ENCODE results near the gene MAP4K4.

MAP4K4 gene

DNA sequence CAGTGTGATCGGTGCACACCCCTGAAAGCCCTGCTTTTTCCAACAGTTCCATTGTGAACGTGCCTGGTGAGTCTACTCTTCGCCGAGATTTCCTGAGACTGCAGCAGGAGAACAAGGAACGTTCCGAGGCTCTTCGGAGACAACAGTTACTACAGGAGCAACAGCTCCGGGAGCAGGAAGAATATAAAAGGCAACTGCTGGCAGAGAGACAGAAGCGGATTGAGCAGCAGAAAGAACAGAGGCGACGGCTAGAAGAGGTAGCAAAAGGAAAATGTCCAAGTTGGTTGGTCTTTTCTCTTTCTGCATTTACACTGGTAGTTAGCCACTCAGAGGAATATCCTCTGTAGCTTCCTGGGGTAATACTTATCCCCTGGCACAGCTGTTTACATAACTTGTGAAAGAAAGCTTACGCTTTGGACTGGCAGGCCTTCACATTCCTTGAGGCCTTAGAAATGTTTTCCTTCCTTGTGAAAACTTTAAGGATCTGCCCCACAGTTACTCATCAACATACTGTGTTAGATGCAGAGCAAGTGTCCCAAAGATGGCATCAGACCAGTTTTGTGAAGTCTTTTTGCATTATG lies 146.6 kb downstream of the MAP4K4 start:
- no peak for DNase-seq

GRCh38 chr2:101846973-101847372 lies 149.5 kb downstream of the MAP4K4 start:
- no peak for DNase-seq

DNA sequence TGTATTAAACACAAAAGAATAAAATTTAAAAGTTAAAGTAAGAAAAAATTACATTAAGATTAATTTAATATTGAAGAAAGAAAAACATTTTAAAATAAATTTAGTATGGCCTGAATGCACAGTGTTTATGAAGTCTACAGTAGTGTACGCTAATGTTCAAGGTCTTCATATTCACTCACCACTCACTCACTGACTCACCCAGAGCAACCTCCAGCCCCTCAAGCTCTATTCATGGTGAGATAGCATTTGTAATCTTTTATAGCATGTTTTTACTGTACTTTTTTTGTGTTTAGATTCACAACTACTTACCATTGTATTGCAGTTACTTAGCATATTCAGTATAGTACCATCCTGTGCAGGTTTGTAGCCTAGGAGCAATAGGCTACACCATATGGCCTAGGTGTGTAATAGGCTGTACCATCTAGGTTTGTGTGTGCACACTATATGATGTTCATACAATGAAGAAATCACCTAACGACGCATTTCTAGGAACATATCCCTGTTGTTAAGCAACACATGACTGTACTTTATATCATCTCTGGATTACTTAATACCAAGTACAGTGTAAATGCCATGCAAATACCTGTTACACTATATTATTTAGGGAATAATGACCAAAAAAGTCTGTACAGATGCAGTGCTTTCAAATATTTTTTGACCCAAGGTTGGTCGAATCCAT lies 150.3 kb downstream of the MAP4K4 start:
- no peak for DNase-seq

GRCh38 chr2:101848769-101849410 lies 151.4 kb downstream of the MAP4K4 start:
- no peak for DNase-seq

DNA sequence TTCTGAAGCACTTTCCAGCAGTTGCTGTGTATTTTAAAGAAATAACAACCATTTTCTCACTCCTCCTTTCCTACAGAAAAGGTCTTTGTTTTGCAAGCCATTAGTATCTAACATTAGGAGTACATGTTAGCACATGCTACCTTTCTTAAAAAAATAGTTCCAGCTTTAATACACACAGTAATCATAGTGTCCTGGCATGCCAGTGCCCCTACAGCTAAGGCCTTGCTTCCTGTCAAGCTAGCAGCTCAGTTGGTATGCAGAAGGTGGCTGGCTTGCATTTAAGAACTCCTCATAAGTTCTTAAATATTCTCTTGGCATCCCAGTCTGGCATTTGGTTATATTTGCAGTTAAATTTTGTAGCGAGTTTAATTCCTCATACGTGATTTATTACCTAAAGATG lies 152.9 kb downstream of the MAP4K4 start:
- DNase-seq: no peak

DNA sequence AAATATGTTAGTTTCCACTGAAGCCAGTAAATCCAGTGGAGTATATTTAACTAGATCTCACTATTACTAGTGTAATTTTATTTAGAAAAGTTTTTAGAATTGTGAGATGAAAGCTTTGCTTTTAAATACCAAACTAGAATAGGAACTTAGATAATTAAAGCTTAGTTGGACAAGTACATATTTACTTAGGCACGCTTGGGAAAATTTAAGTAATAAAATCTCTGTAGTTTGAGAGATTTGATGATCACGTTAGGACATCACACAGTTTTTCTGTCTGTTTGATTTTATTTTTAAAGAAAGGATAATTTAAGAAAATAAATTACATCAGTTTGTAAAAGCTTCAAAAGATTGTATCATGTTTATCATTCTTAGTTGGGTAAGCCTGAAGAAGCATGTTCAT lies 153.5 kb downstream of the MAP4K4 start:
- DNase-seq: no peak

DNA sequence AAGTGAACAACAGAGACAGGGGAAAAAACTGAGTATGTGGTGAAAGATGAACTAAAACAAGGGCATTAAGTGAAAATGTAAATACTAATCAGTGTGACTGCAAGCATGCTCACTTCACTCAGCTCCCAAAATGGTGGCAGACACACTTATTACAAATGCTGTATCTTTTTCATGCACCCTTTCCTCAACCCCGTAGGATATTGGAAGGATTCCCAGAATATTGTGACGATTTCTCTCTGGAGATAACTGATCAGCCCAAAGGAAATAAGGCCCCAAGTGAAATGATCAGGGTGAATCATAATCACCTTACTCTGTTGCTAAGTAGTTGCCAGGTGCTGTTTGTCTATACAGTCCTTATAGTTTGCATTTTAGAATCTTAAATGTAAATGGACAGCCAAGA lies 155.3 kb downstream of the MAP4K4 start:
- no peak for DNase-seq

DNA sequence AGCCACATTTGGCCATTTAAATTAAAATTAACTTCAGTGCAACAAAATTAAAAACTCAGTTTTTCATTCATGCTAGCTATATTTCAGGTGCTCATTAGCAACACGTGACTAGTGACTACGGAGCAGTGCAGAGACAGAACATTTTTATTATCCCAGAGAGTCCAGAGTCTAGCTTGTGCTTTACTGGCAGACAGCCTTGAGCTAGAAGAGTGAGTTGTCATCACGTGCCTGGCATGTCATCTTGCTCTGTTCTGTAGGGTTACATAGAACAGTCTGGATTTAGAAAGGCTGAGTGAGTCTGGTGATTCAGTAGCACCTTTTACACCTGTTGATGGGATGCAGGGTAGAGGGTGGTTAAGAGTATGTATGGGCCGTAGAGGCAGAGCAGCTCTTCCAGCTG lies 157.4 kb downstream of the MAP4K4 start:
- no peak for DNase-seq

DNA sequence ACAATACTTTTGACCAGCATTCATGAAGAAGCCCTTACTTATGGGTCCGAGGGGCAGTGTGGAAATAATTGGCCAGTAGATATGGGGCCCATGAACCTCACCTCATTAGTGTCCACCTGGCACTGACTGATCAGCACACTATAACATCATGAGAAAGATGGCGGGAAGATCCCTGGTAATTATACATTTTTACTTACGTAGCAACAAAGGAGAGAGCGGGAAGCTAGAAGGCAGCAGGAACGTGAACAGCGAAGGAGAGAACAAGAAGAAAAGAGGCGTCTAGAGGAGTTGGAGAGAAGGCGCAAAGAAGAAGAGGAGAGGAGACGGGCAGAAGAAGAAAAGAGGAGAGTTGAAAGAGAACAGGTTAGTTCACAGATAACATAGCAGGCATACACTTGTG lies 158.3 kb downstream of the MAP4K4 start:
- DNase-seq: no peak

GRCh38 chr2:101858246-101858645 lies 160.7 kb downstream of the MAP4K4 start:
- no peak for DNase-seq

DNA sequence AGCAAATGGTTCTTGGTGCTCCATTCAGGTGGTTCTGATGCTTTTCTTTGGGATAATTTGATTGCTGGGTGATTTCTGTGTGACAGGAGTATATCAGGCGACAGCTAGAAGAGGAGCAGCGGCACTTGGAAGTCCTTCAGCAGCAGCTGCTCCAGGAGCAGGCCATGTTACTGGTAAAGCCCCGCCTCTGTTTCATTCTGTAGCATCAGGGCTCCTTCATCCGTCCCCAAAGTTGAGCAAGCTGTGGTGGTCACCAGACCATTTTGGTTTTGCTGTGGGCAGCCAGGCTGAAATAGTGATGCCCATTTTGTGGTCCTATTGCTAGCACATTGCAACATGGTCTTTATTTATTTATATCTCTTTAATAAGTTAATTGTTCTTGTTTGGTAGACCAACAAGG lies 161.4 kb downstream of the MAP4K4 start:
- DNase-seq: no peak

- no peak for DNase-seq
Measured at GRCh38 chr2:101859604-101860003, 162.1 kb downstream of the MAP4K4 start.

- DNase-seq: no peak
Measured at GRCh38 chr2:101860157-101860556, 162.7 kb downstream of the MAP4K4 start.

- DNase-seq: no peak
Measured at GRCh38 chr2:101860782-101861181, 163.3 kb downstream of the MAP4K4 start.

GRCh38 chr2:101861382-101861781 lies 163.9 kb downstream of the MAP4K4 start:
- DNase-seq: no peak

GRCh38 chr2:101863534-101863933 lies 166.0 kb downstream of the MAP4K4 start:
- DNase-seq: no peak

DNA sequence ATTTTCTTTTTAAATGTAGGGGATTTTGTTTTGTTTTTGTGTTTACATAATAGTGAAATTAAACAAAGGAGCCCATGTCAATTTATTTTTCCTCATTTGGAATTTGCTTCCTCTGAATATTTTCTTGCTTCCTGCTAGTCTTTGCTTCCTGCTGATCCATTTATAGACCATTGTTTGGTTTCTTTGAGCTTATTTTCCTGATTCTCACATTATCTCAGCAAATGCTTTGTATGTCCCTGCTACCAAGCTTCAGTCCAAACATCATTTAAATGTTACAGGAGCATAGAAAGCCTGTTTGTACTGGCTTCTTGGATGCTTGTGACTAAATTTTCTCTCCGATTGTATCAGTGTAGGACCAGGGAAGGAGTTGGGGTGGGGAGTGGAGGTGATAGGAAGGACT lies 166.9 kb downstream of the MAP4K4 start:
- DNase-seq: no peak

DNA sequence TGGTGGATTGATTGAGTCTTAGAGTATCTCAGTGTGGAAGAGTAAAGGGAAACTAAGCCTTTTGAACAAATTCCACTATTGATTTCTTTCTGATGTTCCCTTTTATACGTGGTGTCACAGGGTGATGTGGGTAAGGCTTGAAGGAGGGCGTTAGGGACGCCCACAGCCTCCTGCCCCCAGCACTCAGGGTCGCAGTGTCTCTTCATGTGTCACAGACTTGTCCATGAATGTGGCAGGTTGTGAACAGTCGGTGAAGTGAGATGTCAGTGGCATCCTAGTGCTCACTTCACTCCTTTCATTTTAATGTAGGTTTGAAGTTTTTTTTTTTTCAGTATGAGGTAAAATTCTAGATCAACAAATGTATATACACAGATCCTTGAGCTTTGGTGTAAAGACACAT lies 171.0 kb downstream of the MAP4K4 start:
- no peak for DNase-seq

- no peak for DNase-seq
Measured at GRCh38 chr2:101869527-101869926, 172.0 kb downstream of the MAP4K4 start.

DNA sequence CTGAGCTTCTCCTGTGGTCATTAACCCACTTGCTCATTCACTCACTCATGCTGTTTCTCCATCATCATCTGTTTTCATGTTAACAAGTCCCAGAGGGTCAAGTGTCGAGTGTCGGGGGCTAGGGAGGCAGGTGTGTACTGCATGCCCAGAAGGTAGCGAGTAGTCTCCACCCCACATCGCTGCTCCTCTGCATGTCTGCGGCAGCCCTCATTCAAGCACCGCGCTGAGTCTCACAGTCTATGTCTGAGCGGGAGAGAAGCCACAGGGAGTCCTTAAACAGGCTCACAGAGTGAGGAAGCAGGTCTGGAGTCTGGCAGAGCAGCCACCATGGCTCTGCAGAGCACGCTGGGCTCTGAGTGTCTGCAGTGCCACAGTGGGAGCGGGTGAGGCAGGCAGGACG lies 172.9 kb downstream of the MAP4K4 start:
- DNase-seq: no peak

- DNase-seq: no peak
Measured at GRCh38 chr2:101871480-101871879, 174.0 kb downstream of the MAP4K4 start.

DNA sequence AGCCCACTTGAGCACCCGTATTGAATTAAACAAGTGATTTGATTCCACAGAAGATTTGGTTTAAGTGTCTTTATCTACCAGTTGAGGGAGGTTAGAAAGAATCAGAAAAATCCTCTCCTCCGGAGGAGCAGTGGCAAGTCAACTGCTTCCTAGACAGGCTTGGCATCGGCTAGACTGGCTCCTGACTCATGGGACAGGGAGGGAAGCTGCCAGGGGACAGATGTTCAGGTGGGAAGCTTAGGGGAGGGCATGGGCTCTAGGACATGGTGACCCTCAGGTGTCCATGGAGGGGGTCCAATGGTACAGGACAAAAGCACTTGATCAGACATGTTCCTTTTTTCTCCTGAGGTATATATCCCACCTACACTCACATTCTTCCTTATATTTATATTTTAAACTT lies 175.0 kb downstream of the MAP4K4 start:
- no peak for DNase-seq

DNA sequence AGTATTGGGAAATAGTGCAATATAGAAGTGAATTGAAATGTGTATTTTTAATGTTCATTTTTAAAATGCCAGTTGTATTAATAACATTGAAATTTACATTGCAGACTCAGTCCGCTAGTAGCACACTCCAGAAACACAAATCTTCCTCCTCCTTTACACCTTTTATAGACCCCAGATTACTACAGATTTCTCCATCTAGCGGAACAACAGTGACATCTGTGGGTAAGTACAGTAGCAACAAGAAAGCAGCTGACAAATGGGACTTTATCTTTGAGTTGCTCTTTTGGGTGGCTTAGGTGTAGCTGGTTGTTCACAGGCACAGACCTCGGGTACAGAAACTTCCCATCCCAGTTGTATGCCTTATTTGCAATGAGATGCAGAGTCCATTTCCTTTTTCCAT lies 176.0 kb downstream of the MAP4K4 start:
- no peak for DNase-seq

- DNase-seq: no peak
Measured at GRCh38 chr2:101874069-101874468, 176.6 kb downstream of the MAP4K4 start.

DNA sequence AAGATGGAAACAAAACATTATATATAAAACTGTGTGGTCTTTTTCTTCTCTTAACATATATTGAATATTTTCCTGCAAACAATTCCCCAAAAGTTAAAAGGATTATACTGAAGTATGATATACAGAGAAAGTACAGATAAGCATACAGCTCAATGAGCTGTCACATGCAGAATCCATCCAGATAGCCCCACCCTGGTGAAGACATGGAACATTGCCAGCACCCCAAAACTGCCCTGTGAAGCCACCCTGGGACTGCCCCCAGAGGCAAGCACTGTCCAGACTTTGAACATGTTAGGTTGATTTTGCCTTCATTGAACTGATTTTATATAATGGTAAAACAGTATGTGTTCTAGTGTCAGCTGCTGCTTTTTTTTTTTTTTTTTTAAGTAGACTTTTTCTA lies 182.0 kb downstream of the MAP4K4 start:
- no peak for DNase-seq
